BJ (cell line): ENCODE data around the gene PLA2G6. TPM values are rescaled to one million over a fixed set of nuclear protein-coding genes. Genes with fewer than 3 reads are reported as not detected.

ENCODE experiments used
- CTCF ChIA-PET: fragments of 350-600 bp; formaldehyde crosslinking; extraction: SDS; loops from one replicate; lab custom pipeline; 2021; ENCODE audit warnings: antibody characterized with exemption, inconsistent platforms; lab: Yijun Ruan, JAX
- POLR2A ChIA-PET: fragments of 300-600 bp; sonication (Branson Sonifier 250); formaldehyde crosslinking; extraction: SDS; loops from one replicate; lab custom pipeline; 2021; ENCODE audit warnings: antibody characterized with exemption; lab: Charles Lee
- DNase-seq: peaks from one replicate; pipeline ENCODE4 v3.0.0-alpha.2; 2011; ENCODE audit warnings: low read depth
- H3K27me3 ChIP-seq: 2 replicates; pipeline ENCODE4 v1.6.0; 2011; ENCODE audit warnings: low read length; ENCODE audit not compliant: control insufficient read depth, insufficient read depth
- H3K36me3 ChIP-seq: 2 replicates; pipeline ENCODE4 v1.5.1; 2011; ENCODE audit warnings: low read length; ENCODE audit not compliant: control insufficient read depth, insufficient read depth
- H3K4me3 ChIP-seq: 2 replicates; pipeline ENCODE4 v1.5.1; 2011; ENCODE audit warnings: low read depth, mild to moderate bottlenecking, control low read depth, low read length
- CTCF ChIP-seq: IDR thresholded peaks from 2 replicates; pipeline ENCODE4 v1.5.1; 2011; ENCODE audit warnings: low read depth, mild to moderate bottlenecking, control low read depth, inconsistent platforms, low read length, moderate library complexity; ENCODE audit not compliant: insufficient read depth
- polyA plus RNA-seq: library from polyadenylated mRNA; depleted of rRNA; stranded (reverse); fragments of >200 nt; gene quantifications from 2 replicates; pipeline ENCODE4 v1.2.3, GENCODE V29; 2011

Gene PLA2G6
- polyA plus RNA-seq, 1 experiment, result 14.9 TPM

- Histone ChIP-seq H3K36me3 (peaks cover 4% of the 10 kb centered on the region), H3K27me3 (no peaks in the 10 kb centered on the region), H3K4me3 (no peak overlapping the region)
- TF ChIP-seq CTCF, result no peak
- DNase-seq, result no peak
- ChIA-PET POLR2A (no interaction called here), CTCF (interaction anchor here (1.2 kb wide), 1 partner anchor 28 kb away, joined by 4 read pairs; no protein-coding TSS in a partner anchor)
These were observed 39.0 kb downstream of the PLA2G6 start for GRCh38 chr22:38142606-38143005.

- ChIA-PET CTCF (interaction anchor here (3.3 kb wide), 1 partner anchor 27 kb away, joined by 13 read pairs; no protein-coding TSS in a partner anchor), POLR2A (no interaction called here)
- no peak overlapping the region for H3K4me3 ChIP-seq
- H3K36me3 ChIP-seq, result peaks cover 4% of the 10 kb centered on the region
- H3K27me3 ChIP-seq, result no peaks in the 10 kb centered on the region
- DNase-seq, result no peak
- no peak for TF ChIP-seq CTCF
These were observed 40.2 kb downstream of the PLA2G6 start for GRCh38 chr22:38141217-38141973.

DNA sequence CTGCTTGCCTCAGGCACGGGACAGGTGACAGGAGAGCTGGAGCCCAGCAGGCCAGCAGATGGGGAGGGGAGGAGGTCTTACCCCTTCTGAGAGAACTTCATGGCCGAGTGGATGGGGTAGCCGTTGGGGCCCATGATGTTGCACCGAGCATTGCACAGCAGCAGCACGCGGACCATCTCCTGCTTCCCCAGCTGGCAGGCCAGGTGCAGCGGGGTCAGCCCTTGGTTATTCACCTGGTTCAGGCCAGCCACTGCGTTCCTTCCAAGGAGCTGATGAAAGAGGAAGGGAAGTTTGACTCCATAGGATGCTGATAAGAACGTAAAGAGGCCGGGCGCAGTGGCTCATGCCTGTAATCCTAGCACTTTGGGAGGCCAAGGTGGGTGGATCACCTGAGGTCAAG, 41.7 kb downstream of the PLA2G6 start:
- no peak for TF ChIP-seq CTCF
- Histone ChIP-seq H3K27me3 (no peaks in the 10 kb centered on the region), H3K4me3 (no peak overlapping the region), H3K36me3 (peaks cover 4% of the 10 kb centered on the region)
- ChIA-PET POLR2A (no interaction called here), CTCF (interaction anchor here (3.3 kb wide), 1 partner anchor 25 kb away, joined by 13 read pairs; no protein-coding TSS in a partner anchor)
- DNase-seq, result no peak

DNA sequence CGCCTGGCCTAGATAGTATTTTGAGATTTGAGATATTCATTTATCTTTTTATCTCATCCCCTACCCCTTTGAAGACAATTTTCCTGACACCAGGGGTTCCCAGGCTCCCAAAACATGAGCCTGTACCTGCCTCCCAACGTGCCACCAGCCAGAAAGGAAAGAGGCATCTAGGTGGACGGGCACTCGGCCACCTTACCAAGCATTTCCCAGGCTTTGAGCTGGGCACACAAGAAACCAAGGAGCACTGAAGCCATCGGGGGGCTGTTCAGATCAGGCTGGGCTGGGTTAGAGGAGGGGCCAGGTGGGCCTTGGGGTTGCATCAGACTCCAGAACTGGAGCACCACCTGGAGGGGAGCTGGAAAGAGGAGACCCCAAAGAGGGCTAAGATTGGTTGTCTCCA, 42.7 kb downstream of the PLA2G6 start:
- H3K36me3 ChIP-seq, result peaks cover 4% of the 10 kb centered on the region
- H3K27me3 ChIP-seq, result no peaks in the 10 kb centered on the region
- DNase-seq, result no peak
- TF ChIP-seq CTCF, result no peak
- ChIA-PET CTCF (interaction anchor here (3.3 kb wide), 1 partner anchor 24 kb away, joined by 13 read pairs; no protein-coding TSS in a partner anchor), POLR2A (no interaction called here)
- H3K4me3 ChIP-seq, result no peak overlapping the region

- ChIA-PET CTCF (interaction anchor here (1.5 kb wide), 2 partner anchors 15 to 24 kb away, joined by 3 to 7 read pairs; no protein-coding TSS in a partner anchor), POLR2A (no interaction called here)
- Histone ChIP-seq H3K36me3 (peaks cover 4% of the 10 kb centered on the region), H3K4me3 (no peak overlapping the region), H3K27me3 (no peaks in the 10 kb centered on the region)
- no peak for TF ChIP-seq CTCF
- no peak for DNase-seq
These were observed 43.5 kb downstream of the PLA2G6 start for GRCh38 chr22:38137876-38138687.
